ENCODE data around the gene CILP2. TPM values are rescaled to one million over a fixed set of nuclear protein-coding genes. Genes with fewer than 3 reads are reported as not detected.

CILP2 gene
- total RNA-seq, 1 experiment from 2014 or later, result 2.0 TPM

DNA sequence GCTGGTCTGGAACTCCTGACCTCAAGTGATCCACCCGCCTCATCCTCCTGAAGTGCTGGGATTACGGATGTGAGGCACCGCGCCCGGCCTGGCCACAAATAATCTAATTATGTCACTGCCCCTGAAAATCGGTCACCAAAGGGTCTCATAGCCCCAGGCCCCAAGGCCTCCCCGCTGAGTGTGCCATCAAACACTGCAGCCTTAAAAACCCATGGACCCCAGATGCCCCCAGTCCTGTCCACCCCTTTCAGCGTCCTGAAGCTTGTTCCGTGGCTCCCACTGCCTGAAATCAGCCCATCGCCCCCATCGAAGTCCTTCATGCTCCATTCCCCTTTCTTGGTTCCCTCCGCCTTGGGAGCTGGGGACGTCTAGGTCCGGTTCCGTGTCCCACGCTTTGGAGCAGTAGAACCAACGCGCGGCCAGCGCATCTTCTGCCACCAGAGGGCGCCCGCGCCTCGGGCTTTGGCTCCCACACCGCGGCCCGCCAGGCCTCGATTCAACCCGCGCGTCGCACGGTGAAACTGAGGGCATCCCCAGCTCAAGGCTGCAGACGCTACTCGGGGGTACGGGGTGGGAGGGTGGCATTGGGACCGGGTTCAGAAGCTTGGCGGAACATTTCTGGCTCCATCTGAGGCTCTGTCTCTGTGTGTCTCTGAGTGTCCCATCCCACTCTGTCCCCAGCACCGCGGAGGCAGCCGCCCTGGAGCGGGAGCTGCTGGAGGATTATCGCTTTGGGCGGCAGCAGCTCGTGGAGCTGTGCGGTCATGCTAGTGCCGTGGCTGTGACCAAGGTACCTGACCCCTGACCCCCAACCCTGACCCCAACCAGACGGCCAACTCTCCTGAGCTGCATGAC, 5.9 kb upstream of the CILP2 start:
- DNase-seq (peak; percentile 81), ATAC-seq (peak; percentile 80)
- H3K36me3 ChIP-seq (ENCODE audit: low read depth, low read length), result peaks cover 6% of the 10 kb centered on the region; the same call in 1 of the 2 replicates
- no peak overlapping the region; the same call in 1 of the 2 replicates for H3K4me2 ChIP-seq (ENCODE audit: low read length)
- no peaks in the 10 kb centered on the region for H3K9me3 ChIP-seq (ENCODE audit: low read length)
- no peaks in the 10 kb centered on the region for H3K79me2 ChIP-seq (ENCODE audit: low read length)
- H4K20me1 ChIP-seq (ENCODE audit: low read length), result no peaks in the 10 kb centered on the region
- POLR2A ChIA-PET (ENCODE audit: unreplicated experiment), result interaction anchor here (0.7 kb wide), 1 partner anchor 290 kb away, joined by 19 read pairs; no protein-coding TSS in a partner anchor
- H3K27me3 ChIP-seq (ENCODE audit: low read length), result no peaks in the 10 kb centered on the region
- no peak overlapping the region for H3K9ac ChIP-seq (ENCODE audit: low read length)
- H3F3A ChIP-seq (ENCODE audit: low read length, unreplicated experiment), result no peaks in the 10 kb centered on the region
- intact Hi-C loops (cut with micrococcal nuclease), result loop anchor here (1.0 to 10.0 kb wide), 2 partner anchors 111 to 423 kb away; partner anchors contain the start of gene GMIP
- H3K4me1 ChIP-seq (ENCODE audit: insufficient read depth, low read length), result no peaks in the 10 kb centered on the region
- BruUV-seq (replicated peaks), result no TSS peak
- TF ChIP-seq EZH2phosphoT487 (IDR thresholded peaks at IDR 0.05; ENCODE audit: borderline replicate concordance, low read length), result no peak
- TF ChIP-seq, protein P1, sequence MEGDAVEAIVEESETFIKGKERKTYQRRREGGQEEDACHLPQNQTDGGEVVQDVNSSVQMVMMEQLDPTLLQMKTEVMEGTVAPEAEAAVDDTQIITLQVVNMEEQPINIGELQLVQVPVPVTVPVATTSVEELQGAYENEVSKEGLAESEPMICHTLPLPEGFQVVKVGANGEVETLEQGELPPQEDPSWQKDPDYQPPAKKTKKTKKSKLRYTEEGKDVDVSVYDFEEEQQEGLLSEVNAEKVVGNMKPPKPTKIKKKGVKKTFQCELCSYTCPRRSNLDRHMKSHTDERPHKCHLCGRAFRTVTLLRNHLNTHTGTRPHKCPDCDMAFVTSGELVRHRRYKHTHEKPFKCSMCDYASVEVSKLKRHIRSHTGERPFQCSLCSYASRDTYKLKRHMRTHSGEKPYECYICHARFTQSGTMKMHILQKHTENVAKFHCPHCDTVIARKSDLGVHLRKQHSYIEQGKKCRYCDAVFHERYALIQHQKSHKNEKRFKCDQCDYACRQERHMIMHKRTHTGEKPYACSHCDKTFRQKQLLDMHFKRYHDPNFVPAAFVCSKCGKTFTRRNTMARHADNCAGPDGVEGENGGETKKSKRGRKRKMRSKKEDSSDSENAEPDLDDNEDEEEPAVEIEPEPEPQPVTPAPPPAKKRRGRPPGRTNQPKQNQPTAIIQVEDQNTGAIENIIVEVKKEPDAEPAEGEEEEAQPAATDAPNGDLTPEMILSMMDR (conservative IDR thresholded peaks at IDR 0.05; ENCODE audit: low read depth, low read length), result peak; percentile 91
- no peak overlapping the region for H3K27ac ChIP-seq (ENCODE audit: low read length)
- H3K9me2 ChIP-seq (replicated peaks; ENCODE audit: low read length), result no peaks in the 10 kb centered on the region
- no peak overlapping the region for H2AFZ ChIP-seq (ENCODE audit: low read length)
- CTCF ChIA-PET, result interaction anchor here (1.1 kb wide), 1 partner anchor 112 kb away, joined by 3 read pairs; no protein-coding TSS in a partner anchor
- H3K4me3 ChIP-seq (ENCODE audit: low read length), result no peak overlapping the region

DNA sequence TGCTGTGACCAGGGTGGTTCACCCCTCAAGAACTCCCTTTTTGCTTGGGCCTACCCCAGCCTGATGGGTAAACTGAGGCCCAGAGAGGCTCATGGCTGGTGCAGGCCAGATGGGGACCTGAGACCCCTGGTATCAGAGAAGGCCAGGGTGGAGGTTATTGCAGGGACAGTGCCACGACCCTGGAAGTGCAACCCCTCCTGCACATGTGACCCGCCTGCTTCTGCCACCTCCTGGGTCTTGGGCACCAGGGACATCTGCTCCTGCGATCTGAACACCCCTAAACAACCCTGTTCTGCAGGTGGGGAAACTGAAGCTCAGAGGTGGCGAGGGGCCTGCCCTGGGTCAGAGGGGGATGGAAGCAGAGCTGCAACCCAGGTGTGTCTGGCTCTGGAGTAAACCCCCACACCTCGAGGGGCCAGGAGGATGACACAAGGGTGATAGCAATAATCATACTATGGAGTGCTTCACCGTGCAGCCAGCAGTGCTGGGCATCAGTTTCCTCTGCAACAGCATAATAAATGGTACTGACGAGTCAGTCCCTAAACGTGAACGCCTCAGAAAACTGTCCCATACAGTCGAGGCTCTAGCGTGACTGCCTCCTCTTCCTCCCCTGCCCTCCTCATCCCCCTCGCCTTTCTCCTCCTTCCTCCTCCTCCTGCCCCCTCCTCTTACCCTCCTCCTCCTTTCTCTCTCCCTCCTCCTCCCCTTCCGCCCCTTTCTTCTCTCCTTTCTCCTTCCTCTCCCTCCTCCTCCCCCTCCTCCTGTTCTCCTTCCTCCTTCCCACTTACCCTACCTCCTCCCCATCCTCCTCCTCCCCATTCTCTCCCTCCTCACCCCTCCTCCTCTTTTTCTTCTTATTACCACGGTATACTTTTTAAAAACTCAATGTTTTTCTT, 5.0 kb upstream of the CILP2 start:
- H3K9me2 ChIP-seq (replicated peaks; ENCODE audit: low read length), result no peaks in the 10 kb centered on the region
- no peaks in the 10 kb centered on the region for H3K79me2 ChIP-seq (ENCODE audit: low read length)
- TF ChIP-seq EZH2phosphoT487 (IDR thresholded peaks at IDR 0.05; ENCODE audit: borderline replicate concordance, low read length) (no peak), EZH2 (IDR thresholded peaks at IDR 0.05; ENCODE audit: low read length, unreplicated experiment) (no peak)
- TF ChIP-seq, protein P1 (conservative IDR thresholded peaks at IDR 0.05; ENCODE audit: low read depth, low read length), result no peak
- no peaks in the 10 kb centered on the region for H3K27me3 ChIP-seq (ENCODE audit: low read length)
- CTCF ChIA-PET, result interaction anchor here (1.1 kb wide), 1 partner anchor 112 kb away, joined by 3 read pairs; no protein-coding TSS in a partner anchor
- H3K36me3 ChIP-seq (ENCODE audit: low read depth, low read length), result no peaks in the 10 kb centered on the region
- H4K20me1 ChIP-seq (ENCODE audit: low read length), result no peaks in the 10 kb centered on the region
- H3K4me2 ChIP-seq (ENCODE audit: low read length), result no peak overlapping the region
- H3F3A ChIP-seq (ENCODE audit: low read length, unreplicated experiment), result no peaks in the 10 kb centered on the region
- no peak overlapping the region for H2AFZ ChIP-seq (ENCODE audit: low read length)
- intact Hi-C loops (cut with micrococcal nuclease), result loop anchor here (1.0 to 10.0 kb wide), 2 partner anchors 110 to 422 kb away; partner anchors contain the start of gene GMIP
- POLR2A ChIA-PET (ENCODE audit: unreplicated experiment), result no interaction called here
- no peak for ATAC-seq
- no peak overlapping the region for H3K9ac ChIP-seq (ENCODE audit: low read length)
- no peaks in the 10 kb centered on the region for H3K9me3 ChIP-seq (ENCODE audit: low read length)
- no TSS peak for BruUV-seq (replicated peaks)
- no peak for DNase-seq
- no peak overlapping the region for H3K4me3 ChIP-seq (ENCODE audit: low read length)
- no peak overlapping the region for H3K27ac ChIP-seq (ENCODE audit: low read length)
- no peaks in the 10 kb centered on the region for H3K4me1 ChIP-seq (ENCODE audit: insufficient read depth, low read length)

All from PC-3 (cell line).